GM21381 (cell line): ENCODE measurements around the gene LRRC8A.

Experiments
- ATAC-seq: cut with Tn5 transposase; IDR thresholded peaks from one replicate; pipeline ENCODE4 v1.9.1; 2021; ENCODE audit warnings: mild to moderate bottlenecking, moderate library complexity; ENCODE audit not compliant: unreplicated experiment

Gene LRRC8A

GRCh38 chr9:128901379-128901778 lies 19.4 kb downstream of the LRRC8A start:
- no peak for ATAC-seq

- peak; percentile 12 for ATAC-seq
These were observed 19.9 kb downstream of the LRRC8A start for GRCh38 chr9:128901822-128902221.

- ATAC-seq = peak; percentile 83
These were observed 20.6 kb downstream of the LRRC8A start for GRCh38 chr9:128902351-128903078.

- no peak for ATAC-seq
These were observed 21.1 kb downstream of the LRRC8A start for GRCh38 chr9:128903079-128903461.

GRCh38 chr9:128903871-128904620 lies 22.1 kb downstream of the LRRC8A start:
- no peak for ATAC-seq

GRCh38 chr9:128905964-128906363 lies 24.0 kb downstream of the LRRC8A start:
- ATAC-seq = no peak

GRCh38 chr9:128906741-128907140 lies 24.8 kb downstream of the LRRC8A start:
- ATAC-seq = no peak

- no peak for ATAC-seq
These were observed 26.4 kb downstream of the LRRC8A start for GRCh38 chr9:128908372-128908771.

- no peak for ATAC-seq
These were observed 27.9 kb downstream of the LRRC8A start for GRCh38 chr9:128909859-128910258.

GRCh38 chr9:128910906-128911305 lies 29.0 kb downstream of the LRRC8A start:
- no peak for ATAC-seq

- ATAC-seq = no peak
These were observed 29.6 kb downstream of the LRRC8A start for GRCh38 chr9:128911529-128912035.

- no peak for ATAC-seq
These were observed 30.4 kb downstream of the LRRC8A start for GRCh38 chr9:128912270-128912853.

- no peak for ATAC-seq
These were observed 31.3 kb downstream of the LRRC8A start for GRCh38 chr9:128913048-128913900.

GRCh38 chr9:128913995-128914772 lies 32.3 kb downstream of the LRRC8A start:
- no peak for ATAC-seq

GRCh38 chr9:128916204-128916603 lies 34.3 kb downstream of the LRRC8A start:
- no peak for ATAC-seq

GRCh38 chr9:128916745-128917144 lies 34.8 kb downstream of the LRRC8A start:
- ATAC-seq = no peak

GRCh38 chr9:128917151-128917849 lies 35.4 kb downstream of the LRRC8A start:
- no peak for ATAC-seq

- no peak for ATAC-seq
These were observed 37.0 kb downstream of the LRRC8A start for GRCh38 chr9:128918921-128919320.

GRCh38 chr9:128919402-128920089 lies 37.6 kb downstream of the LRRC8A start:
- ATAC-seq = no peak
